ENCODE data around the gene ATXN7. TPM values are rescaled to one million over a fixed set of nuclear protein-coding genes. Genes with fewer than 3 reads are reported as not detected.

The ATXN7 gene
- total RNA-seq, 1 donor from 2014 or later, result 21.0 TPM

GRCh38 chr3:64039332-64039731 lies 175.7 kb downstream of the ATXN7 start:
- no peak for DNase-seq (ENCODE audit: extremely low read depth, low read depth, low spot score)

GRCh38 chr3:64039981-64040733 lies 176.5 kb downstream of the ATXN7 start:
- DNase-seq (ENCODE audit: extremely low read depth, low read depth, low spot score), result no peak

GRCh38 chr3:64042952-64043351 lies 179.3 kb downstream of the ATXN7 start:
- DNase-seq (ENCODE audit: extremely low read depth, low read depth, low spot score), result no peak

- DNase-seq (ENCODE audit: extremely low read depth, low read depth, low spot score), result no peak
These were observed 182.9 kb downstream of the ATXN7 start for GRCh38 chr3:64046592-64046991.

- no peak for DNase-seq (ENCODE audit: extremely low read depth, low read depth, low spot score)
These were observed 183.4 kb downstream of the ATXN7 start for GRCh38 chr3:64046996-64047594.

- DNase-seq (ENCODE audit: extremely low read depth, low read depth, low spot score), result no peak
These were observed 184.1 kb downstream of the ATXN7 start for GRCh38 chr3:64047787-64048186.

DNA sequence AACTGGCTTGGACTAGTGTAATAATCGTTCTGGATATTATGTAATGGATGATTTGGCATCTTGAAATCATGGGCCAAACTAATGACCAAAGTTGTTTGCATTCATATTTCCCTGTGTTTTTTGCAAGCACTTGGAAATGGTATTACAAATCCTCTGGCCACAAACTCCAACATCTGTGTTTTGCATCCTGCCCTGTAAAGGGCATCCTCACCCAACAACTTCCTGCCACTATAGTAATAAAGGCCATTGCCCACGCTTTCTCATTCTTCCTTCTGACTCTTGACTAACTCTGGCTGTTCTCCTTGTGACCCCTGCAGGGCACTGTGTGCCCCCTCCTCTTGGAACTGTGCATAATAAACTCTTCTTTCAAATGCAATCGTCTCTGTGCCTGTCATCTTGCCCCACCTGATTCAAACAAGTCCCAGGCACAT lies 185.0 kb downstream of the ATXN7 start:
- no peak for DNase-seq (ENCODE audit: extremely low read depth, low read depth, low spot score)

DNA sequence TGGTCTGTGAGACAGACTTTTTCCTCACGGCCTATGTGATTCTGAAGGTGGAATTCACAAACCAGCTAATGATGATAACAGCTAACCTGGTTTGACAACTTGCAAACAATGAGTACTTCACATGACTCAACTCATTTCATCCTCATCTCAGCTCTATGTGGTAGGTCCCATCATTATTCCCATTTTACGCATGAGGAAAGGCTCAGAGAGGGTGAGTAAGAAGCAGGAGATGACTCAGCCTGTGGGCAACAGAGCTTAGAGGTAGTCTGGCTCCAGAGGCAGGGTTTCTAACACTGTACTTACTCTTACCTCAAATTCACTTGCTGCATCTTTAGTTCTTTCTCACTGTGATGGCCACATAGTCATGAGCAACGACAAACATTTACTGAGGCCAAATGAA lies 185.5 kb downstream of the ATXN7 start:
- DNase-seq (ENCODE audit: extremely low read depth, low read depth, low spot score), result no peak

GRCh38 chr3:64049832-64050231 lies 186.2 kb downstream of the ATXN7 start:
- DNase-seq (ENCODE audit: extremely low read depth, low read depth, low spot score), result no peak

Other genes with a start within 250 kb of the ATXN7 start
- gene SNTN, start 211.2 kb upstream of the ATXN7 start, total RNA-seq, result not detected in 2 replicates
- gene C3orf49, start 44.6 kb upstream of the ATXN7 start, total RNA-seq, result not detected in 2 replicates
- gene THOC7, start 62 bp upstream of the ATXN7 start, total RNA-seq, result 58.3 and 59.1 TPM in 2 replicates
- gene SCAANT1, start 48.5 kb downstream of the ATXN7 start, total RNA-seq, result not detected in 2 replicates
- 81.2 and 86.7 TPM in 2 replicates for gene PSMD6, start 159.6 kb downstream of the ATXN7 start, total RNA-seq